ENCODE data around the gene PCID2.

PCID2 gene

GRCh38 chr13:113161433-113161832, 47.0 kb downstream of the PCID2 start:
- H3K27me3 ChIP-seq: peaks cover 55% of the 10 kb centered on the region
- no peak overlapping the region for H3K4me2 ChIP-seq
- no peaks in the 10 kb centered on the region for H3K36me3 ChIP-seq
- 0 out of 2 replicates have a peak, but pooled peaks cover 11% of the 10 kb centered on the region for H3K4me1 ChIP-seq
- no peak overlapping the region for H3K27ac ChIP-seq
- H3K9ac ChIP-seq: no peak overlapping the region
- no peaks in the 10 kb centered on the region for H3K9me3 ChIP-seq
- H4K20me1 ChIP-seq: peaks cover 14% of the 10 kb centered on the region; the same call in 1 of the 2 replicates
- no peak overlapping the region for H3K4me3 ChIP-seq
- no peak for TF ChIP-seq Cebpa-rat (IDR thresholded peaks at IDR 0.05)

GRCh38 chr13:113160983-113161382, 47.5 kb downstream of the PCID2 start:
- Histone ChIP-seq H3K4me3 (no peak overlapping the region), H4K20me1 (peaks cover 14% of the 10 kb centered on the region; the same call in 1 of the 2 replicates), H3K9me3 (no peaks in the 10 kb centered on the region), H3K9ac (no peak overlapping the region), H3K36me3 (no peaks in the 10 kb centered on the region), H3K27ac (no peak overlapping the region), H3K4me1 (0 out of 2 replicates have a peak, but pooled peaks cover 11% of the 10 kb centered on the region), H3K27me3 (peaks cover 55% of the 10 kb centered on the region), H3K4me2 (no peak overlapping the region)
- TF ChIP-seq Cebpa-rat (IDR thresholded peaks at IDR 0.05): no peak

GRCh38 chr13:113159701-113160100, 48.8 kb downstream of the PCID2 start:
- peaks cover 14% of the 10 kb centered on the region; the same call in 1 of the 2 replicates for H4K20me1 ChIP-seq
- H3K36me3 ChIP-seq: no peaks in the 10 kb centered on the region
- peaks cover 17% of the 10 kb centered on the region for H3K4me1 ChIP-seq
- no peak overlapping the region for H3K9ac ChIP-seq
- H3K27me3 ChIP-seq: peaks cover 44% of the 10 kb centered on the region
- no peak overlapping the region for H3K4me2 ChIP-seq
- TF ChIP-seq Cebpa-rat (IDR thresholded peaks at IDR 0.05): no peak
- no peak overlapping the region for H3K4me3 ChIP-seq
- no peaks in the 10 kb centered on the region for H3K9me3 ChIP-seq
- no peak overlapping the region for H3K27ac ChIP-seq

GRCh38 chr13:113158946-113159345, 49.5 kb downstream of the PCID2 start:
- no peak overlapping the region for H3K4me2 ChIP-seq
- TF ChIP-seq Cebpa-rat (IDR thresholded peaks at IDR 0.05): no peak
- no peaks in the 10 kb centered on the region for H3K9me3 ChIP-seq
- H3K36me3 ChIP-seq: no peaks in the 10 kb centered on the region
- H3K27ac ChIP-seq: no peak overlapping the region
- peaks cover 14% of the 10 kb centered on the region; the same call in 1 of the 2 replicates for H4K20me1 ChIP-seq
- H3K4me1 ChIP-seq: peaks cover 17% of the 10 kb centered on the region
- no peak overlapping the region for H3K4me3 ChIP-seq
- no peak overlapping the region for H3K9ac ChIP-seq
- H3K27me3 ChIP-seq: peaks cover 37% of the 10 kb centered on the region

- H3K9ac ChIP-seq: no peak within 1 kb of the TSS
- no peaks in the 10 kb centered on the region for H3K36me3 ChIP-seq
- H4K20me1 ChIP-seq: peaks cover 9% of the 10 kb centered on the region; the same call in 1 of the 2 replicates
- no peaks in the 10 kb centered on the region for H3K9me3 ChIP-seq
- H3K27me3 ChIP-seq: peaks cover 32% of the 10 kb centered on the region
- no peak within 1 kb of the TSS for H3K4me2 ChIP-seq
- H3K27ac ChIP-seq: no peak within 1 kb of the TSS
- no peak within 1 kb of the TSS for H3K4me3 ChIP-seq
- no peak for TF ChIP-seq Cebpa-rat (IDR thresholded peaks at IDR 0.05)
- H3K4me1 ChIP-seq: peaks cover 19% of the 10 kb centered on the region
Observed at GRCh38 chr13:113157929-113158747, 50.3 kb downstream of the PCID2 start, which contains the start of gene PROZ. TSS of gene PROZ (plus strand) at chr13:113158648. CDS start at chr13:113158661, 13 bp downstream.

- no peak for TF ChIP-seq Cebpa-rat (IDR thresholded peaks at IDR 0.05)
- H3K27ac ChIP-seq: no peak overlapping the region
- H3K4me1 ChIP-seq: peaks cover 18% of the 10 kb centered on the region
- H3K4me2 ChIP-seq: no peak overlapping the region
- H3K27me3 ChIP-seq: peaks cover 33% of the 10 kb centered on the region
- H3K9me3 ChIP-seq: no peaks in the 10 kb centered on the region
- no peak overlapping the region for H3K4me3 ChIP-seq
- no peak overlapping the region for H3K9ac ChIP-seq
- peaks cover 6% of the 10 kb centered on the region; the same call in 1 of the 2 replicates for H4K20me1 ChIP-seq
- no peaks in the 10 kb centered on the region for H3K36me3 ChIP-seq
Observed at GRCh38 chr13:113157206-113157928, 51.1 kb downstream of the PCID2 start.

- H3K27ac ChIP-seq: no peak overlapping the region
- no peak for TF ChIP-seq Cebpa-rat (IDR thresholded peaks at IDR 0.05)
- H4K20me1 ChIP-seq: peaks cover 2% of the 10 kb centered on the region; the same call in 1 of the 2 replicates
- no peaks in the 10 kb centered on the region for H3K9me3 ChIP-seq
- H3K4me1 ChIP-seq: peaks cover 18% of the 10 kb centered on the region
- H3K36me3 ChIP-seq: no peaks in the 10 kb centered on the region
- H3K27me3 ChIP-seq: peaks cover 32% of the 10 kb centered on the region
- H3K4me2 ChIP-seq: no peak overlapping the region
- no peak overlapping the region for H3K4me3 ChIP-seq
- no peak overlapping the region for H3K9ac ChIP-seq
Observed at GRCh38 chr13:113155982-113156655, 52.4 kb downstream of the PCID2 start.

GRCh38 chr13:113155201-113155600, 53.3 kb downstream of the PCID2 start:
- Histone ChIP-seq H3K9me3 (no peaks in the 10 kb centered on the region), H3K36me3 (no peaks in the 10 kb centered on the region), H3K4me2 (no peak overlapping the region; the same call in 1 of the 2 replicates), H3K27ac (no peak overlapping the region), H3K27me3 (peaks cover 23% of the 10 kb centered on the region), H3K4me3 (no peak overlapping the region), H4K20me1 (no peaks in the 10 kb centered on the region), H3K9ac (no peak overlapping the region), H3K4me1 (peaks cover 18% of the 10 kb centered on the region)
- no peak for TF ChIP-seq Cebpa-rat (IDR thresholded peaks at IDR 0.05)
